Right cardiac atrium (tissue), 5 donors: ENCODE results near the gene LOXL1. TPM values are rescaled to one million over a fixed set of nuclear protein-coding genes. Genes with fewer than 3 reads are reported as not detected.
"Not testable (repeated sequence)": the region's sequence is repeated elsewhere in the genome, so short reads cannot be mapped to it uniquely, and the experiment has no call there.

ENCODE experiments used
- ATAC-seq, 2 donors: fragments of 200-7000 bp; cut with Tn5 transposase; one replicate each; pipeline versions ENCODE4 v1.8.0 to v1.9.1; 2020; ENCODE audit warnings: moderate library complexity in 2 of 2, mild to moderate bottlenecking in 1 of 2
- DNase-seq, 3 donors: peaks; one replicate each; pipeline ENCODE4 v3.0.0-alpha.2; 2020
- H3K27ac ChIP-seq: one replicate; pipeline ENCODE4 v1.5.1; 2013; ENCODE audit warnings: mild to moderate bottlenecking, low read length, control low read depth, moderate library complexity
- H3K27me3 ChIP-seq: one replicate; pipeline ENCODE4 v1.6.1; 2013; ENCODE audit not compliant: control insufficient read depth, insufficient read depth
- H3K4me1 ChIP-seq: one replicate; pipeline ENCODE4 v1.6.1; 2013; ENCODE audit warnings: low read length; ENCODE audit not compliant: control insufficient read depth, insufficient read depth
- H3K4me3 ChIP-seq: one replicate; pipeline ENCODE4 v1.5.1; 2013; ENCODE audit warnings: low read length, control low read depth
- H3K9me3 ChIP-seq: one replicate; pipeline ENCODE4 v1.6.1; 2013; ENCODE audit warnings: low read length; ENCODE audit not compliant: control insufficient read depth
- WGBS: extraction: QIAGEN DNeasy Blood & Tissue Kit; methylation state at CpG from one replicate; pipeline ENCODE4 v1.1.7; 2013; 5-methylcytosine and 5-hydroxymethylcytosine counted together
- intact Hi-C, 4 donors: fragments of 100-400 bp; cut with DNase I; formaldehyde crosslinking; loops; one replicate each; pipeline versions ENCODE4 v1.11.0 to v1.14.0; 2022 to 2023
- polyA plus RNA-seq: library from polyadenylated mRNA; stranded (reverse); fragments of 200-250 nt; gene quantifications from one replicate; pipeline ENCODE4 v1.2.3, GENCODE V29; 2013
- total RNA-seq, 4 donors: library from RNA; stranded (reverse); fragmentation: NEBNext Ultra II Directional; extraction: Animal tissue kit (Norgen Biotek cat#: 25700); gene quantifications; one replicate each; pipeline ENCODE4 v1.2.1, GENCODE V29; 2021
- donor health status: healthy with polysubstance abuse.
- donor health status: DM: no; HTN: yes; CAD: no.
- donor health status: DM: no; HTN: no; CAD: no.
- donor health status: DM: no; HTN: yes; CAD: no; lungs with severe emphysema.
- donor health status: DM: yes; HTN: yes; CAD: no.

Gene LOXL1
- total and polyA plus RNA-seq, 5 donors = 17.4 to 41.0 (median 19.6) TPM

DNA sequence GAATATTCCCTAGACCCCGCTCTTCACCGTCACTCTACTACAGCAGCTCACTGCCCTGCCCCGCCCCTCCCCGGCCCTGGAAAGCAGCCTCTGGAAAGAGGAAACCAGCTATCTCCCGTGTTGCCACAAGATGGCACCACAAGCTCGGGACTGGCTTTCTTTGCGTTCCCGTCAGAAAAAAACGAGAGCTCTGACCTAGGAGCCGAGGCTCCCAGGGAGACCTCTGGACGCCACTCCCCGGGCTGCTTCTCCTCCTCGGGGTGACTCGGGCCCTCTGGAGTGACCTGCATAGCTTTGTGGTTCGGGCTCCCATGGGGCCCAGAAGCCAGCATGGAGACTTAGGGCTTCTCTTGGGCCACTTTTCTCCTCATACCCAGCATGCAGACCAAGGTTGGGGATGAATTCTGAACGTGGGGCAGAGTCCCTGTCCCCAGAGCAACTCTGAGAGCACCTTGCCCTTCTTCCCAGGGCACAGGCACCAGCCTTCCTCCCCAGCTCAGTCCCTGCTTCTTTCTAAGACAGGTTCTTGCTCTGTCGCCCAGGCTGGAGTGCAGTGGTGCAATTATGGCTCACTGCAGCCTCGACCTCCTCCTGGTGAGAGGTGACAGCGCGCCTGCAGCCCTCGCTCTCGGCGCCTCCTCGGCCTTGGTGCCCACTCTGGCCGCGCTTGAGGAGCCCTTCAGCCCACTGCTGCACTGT lies 46.9 kb downstream of the LOXL1 start:
- peak; percentile 90 to 93 for ATAC-seq
- intact Hi-C loops = loop anchor here in 3 of 4 donors (5.0 to 10.0 kb wide), 7 partner anchors 62 to 352 kb away; no protein-coding TSS in a partner anchor
- whole genome bisulfite sequencing = 25% methylated on average over 26 of the region's 26 CpGs
- Histone ChIP-seq H3K4me3 (no peak overlapping the region), H3K4me1 (no peaks in the 10 kb centered on the region), H3K27ac (no peak overlapping the region), H3K9me3 (no peaks in the 10 kb centered on the region), H3K27me3 (no peaks in the 10 kb centered on the region)
- peak; percentile 86 to 95 (median 92) for DNase-seq

DNA sequence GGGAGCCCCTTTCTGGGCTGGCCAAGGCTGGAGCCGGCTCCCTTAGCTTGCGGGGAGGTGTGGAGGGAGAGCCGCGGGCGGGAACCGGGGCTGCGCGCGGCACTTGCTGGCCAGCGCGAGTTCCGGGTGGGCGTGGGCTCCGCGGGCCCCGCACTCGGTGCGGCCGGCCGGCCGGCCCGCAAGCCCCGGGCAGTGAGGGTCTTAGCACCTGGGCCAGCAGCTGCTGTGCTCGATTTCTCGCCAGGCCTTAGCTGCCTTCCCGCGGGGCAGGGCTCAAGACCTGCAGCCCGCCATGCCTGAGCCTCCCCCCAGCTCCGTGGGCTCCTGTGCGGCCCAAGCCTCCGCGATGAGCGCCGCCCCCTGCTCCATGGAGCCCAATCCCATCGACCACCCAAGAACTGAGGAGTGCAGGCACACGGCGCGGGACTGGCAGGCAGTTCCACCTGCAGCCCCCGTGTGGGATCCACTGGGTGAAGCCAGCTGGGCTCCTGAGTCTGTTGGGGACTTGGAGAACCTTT lies 47.5 kb downstream of the LOXL1 start:
- not testable (repeated sequence) for H3K4me1 ChIP-seq, ATAC-seq, H3K27me3 ChIP-seq, H3K27ac ChIP-seq, H3K9me3 ChIP-seq, H3K4me3 ChIP-seq
- peak in 1 of 3 donors; percentile 44 for DNase-seq
- intact Hi-C loops = loop anchor here in 3 of 4 donors (5.0 to 10.0 kb wide), 7 partner anchors 61 to 351 kb away; no protein-coding TSS in a partner anchor
- 91% methylated on average over 39 of the region's 39 CpGs for WGBS

DNA sequence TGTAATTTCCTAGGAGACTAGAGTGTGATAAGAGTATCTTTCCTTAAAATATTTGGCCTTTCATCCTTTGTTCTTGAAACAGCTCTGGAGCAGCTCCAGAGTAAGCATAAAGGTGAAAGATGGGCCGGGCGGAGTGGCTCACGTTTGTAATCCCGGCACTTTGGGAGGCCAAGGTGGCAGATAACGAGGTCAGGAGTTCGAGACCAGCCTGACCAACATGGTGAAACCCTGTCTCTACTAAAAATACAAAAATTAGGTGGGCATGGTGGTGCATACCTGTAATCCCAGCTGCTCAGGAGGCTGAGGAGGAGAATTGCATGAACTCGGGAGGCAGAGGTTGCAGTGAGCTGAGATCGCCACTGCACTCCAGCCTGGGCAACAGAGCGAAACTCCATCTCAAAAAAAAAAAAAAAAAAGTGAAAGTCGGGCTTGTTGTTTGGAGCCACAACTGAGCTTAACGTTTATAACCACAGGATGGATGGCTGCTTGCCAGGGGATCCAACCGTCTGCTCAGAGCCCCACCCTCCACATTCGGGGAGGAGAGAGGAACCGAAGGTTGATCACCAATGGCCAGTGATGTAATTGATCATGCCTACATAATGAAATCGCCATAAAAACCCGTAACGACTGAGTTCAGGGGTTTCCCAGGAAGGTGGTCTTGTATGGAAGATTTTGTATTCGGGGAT lies 49.3 kb downstream of the LOXL1 start:
- 54% methylated on average over 18 of the region's 18 CpGs for WGBS
- ATAC-seq = not testable (repeated sequence)
- intact Hi-C loops = loop anchor here in 3 of 4 donors (5.0 to 10.0 kb wide), 4 partner anchors 57 to 349 kb away; no protein-coding TSS in a partner anchor

DNA sequence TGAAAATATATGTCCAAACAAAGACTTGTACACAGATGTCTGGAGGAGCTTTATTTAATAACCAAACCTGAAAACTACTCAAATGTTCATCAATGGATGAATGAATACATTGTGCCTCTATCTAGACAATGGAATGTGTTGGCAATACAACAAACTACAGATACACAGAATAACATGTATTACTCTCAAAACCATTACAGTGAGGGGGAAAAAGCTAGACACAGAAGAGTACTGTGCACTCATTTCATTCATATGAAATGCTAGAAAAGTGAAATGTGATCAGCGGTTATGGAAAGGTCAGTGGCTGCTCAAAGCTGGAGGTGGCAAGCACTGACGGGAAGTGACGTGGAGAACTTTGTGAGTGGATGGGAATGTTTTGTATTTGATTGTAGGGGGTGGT lies 52.6 kb downstream of the LOXL1 start:
- intact Hi-C loops = loop anchor here in 3 of 4 donors (5.0 to 10.0 kb wide), 4 partner anchors 53 to 346 kb away; no protein-coding TSS in a partner anchor

More for the DNA sequence above, 49.3 kb downstream of the LOXL1 start:
- not testable (repeated sequence) for H3K27me3 ChIP-seq, H3K4me1 ChIP-seq, H3K27ac ChIP-seq, H3K4me3 ChIP-seq, H3K9me3 ChIP-seq
- peak in 2 of 3 donors; percentile 18 to 39 for DNase-seq

DNA sequence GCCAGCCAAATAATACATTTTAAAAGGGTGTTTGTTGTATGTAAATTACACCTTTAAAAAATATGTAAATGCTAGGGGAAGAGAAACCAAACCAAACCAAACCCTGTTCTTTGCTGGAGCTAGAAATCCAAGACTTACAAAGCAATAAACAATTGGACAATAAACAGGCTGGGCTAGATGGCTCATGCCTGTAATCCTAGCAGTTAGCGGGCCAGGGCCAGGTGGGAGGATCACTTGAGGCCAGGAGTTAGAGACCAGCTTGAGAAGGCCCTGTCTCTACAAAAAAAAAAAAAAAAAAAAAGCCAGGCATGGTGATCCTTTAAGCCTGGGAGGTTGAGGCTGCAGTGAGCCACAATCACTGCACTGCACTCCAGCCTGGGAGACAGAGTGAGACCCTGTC lies 53.4 kb downstream of the LOXL1 start:
- no peak overlapping the region for H3K4me3 ChIP-seq
- intact Hi-C loops = loop anchor here in 3 of 4 donors (5.0 to 10.0 kb wide), 4 partner anchors 53 to 345 kb away; no protein-coding TSS in a partner anchor
- 96% methylated on average over 1 of the region's 1 CpG for WGBS
- H3K4me1 ChIP-seq = peaks cover 21% of the 10 kb centered on the region
- no peak overlapping the region for H3K27ac ChIP-seq
- H3K27me3 ChIP-seq = no peaks in the 10 kb centered on the region
- ATAC-seq = no peak
- no peaks in the 10 kb centered on the region for H3K9me3 ChIP-seq
- no peak for DNase-seq

More for the DNA sequence above, 52.6 kb downstream of the LOXL1 start:
- no peaks in the 10 kb centered on the region for H3K9me3 ChIP-seq
- no peak for DNase-seq
- 88% methylated on average over 3 of the region's 3 CpGs for WGBS
- H3K4me3 ChIP-seq = no peak overlapping the region
- no peak for ATAC-seq
- peaks cover 15% of the 10 kb centered on the region for H3K4me1 ChIP-seq
- H3K27me3 ChIP-seq = no peaks in the 10 kb centered on the region
- no peak overlapping the region for H3K27ac ChIP-seq

DNA sequence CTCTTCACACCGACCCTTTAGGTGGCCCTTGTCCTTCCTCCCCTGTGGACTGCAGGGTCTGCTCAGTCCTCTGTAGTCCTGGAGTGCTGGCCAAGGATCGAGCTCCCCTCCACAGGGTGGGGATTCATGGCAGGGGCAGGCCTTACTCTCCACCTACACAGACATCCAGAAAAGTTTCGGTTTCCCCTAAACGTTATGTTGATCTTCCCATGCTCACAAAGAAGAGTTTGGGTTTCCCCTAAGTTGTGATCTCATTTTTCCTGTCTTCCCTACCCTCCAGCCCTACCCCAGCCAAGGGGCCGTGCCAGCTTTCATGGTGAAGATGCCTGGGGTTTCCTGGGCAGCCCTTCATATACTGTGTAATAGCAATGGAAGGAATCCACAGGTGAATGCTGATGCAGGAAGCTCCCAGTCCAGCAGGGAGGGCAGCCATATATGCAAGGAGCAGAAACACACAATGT lies 55.5 kb downstream of the LOXL1 start:
- DNase-seq = no peak
- H3K27me3 ChIP-seq = no peaks in the 10 kb centered on the region
- H3K27ac ChIP-seq = peak overlapping the region; percentile 98
- peak; percentile 2 to 11 for ATAC-seq
- no peak overlapping the region for H3K4me3 ChIP-seq
- intact Hi-C loops = no loop called here
- H3K9me3 ChIP-seq = no peaks in the 10 kb centered on the region
- 17% methylated on average over 5 of the region's 5 CpGs for WGBS
- peaks cover 36% of the 10 kb centered on the region for H3K4me1 ChIP-seq

DNA sequence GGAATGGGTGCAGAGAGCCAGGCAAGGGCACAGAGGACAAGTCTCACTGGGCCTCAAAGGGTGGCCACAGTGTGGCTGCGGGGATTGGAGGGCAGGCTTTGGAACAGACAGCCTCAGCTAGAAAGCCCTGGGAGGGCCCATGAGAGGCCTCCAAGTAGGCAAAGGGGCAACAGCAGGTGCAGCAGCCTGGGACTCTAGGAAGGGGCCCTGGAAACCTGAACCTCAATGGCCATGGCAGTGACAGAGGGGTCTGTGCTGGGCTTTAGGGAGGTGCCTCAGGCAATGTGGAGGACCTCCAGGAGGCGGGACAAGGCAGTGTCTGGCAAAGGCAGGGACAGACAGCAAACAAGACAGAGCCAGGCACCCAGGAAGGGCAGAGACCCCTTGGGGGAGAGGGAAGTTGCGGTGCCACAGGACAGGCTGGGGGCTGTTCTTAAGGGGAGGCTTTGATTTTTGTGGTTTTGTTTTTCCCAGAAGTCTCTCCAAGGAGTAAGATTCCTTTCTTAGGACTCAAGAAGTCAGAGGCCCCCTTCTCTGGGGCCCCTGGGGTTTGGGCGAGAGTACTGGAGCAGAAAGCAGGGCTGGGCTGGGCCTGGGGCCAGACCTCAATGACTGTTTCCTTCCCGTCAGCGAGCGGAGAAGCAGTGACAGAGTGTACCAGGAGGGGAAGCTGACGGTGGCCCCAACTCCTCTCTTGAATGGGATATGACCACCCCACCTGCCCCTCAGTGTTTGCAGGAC lies 56.1 kb downstream of the LOXL1 start:
- Histone ChIP-seq H3K4me1 (peaks cover 39% of the 10 kb centered on the region), H3K9me3 (no peaks in the 10 kb centered on the region), H3K27me3 (no peaks in the 10 kb centered on the region), H3K4me3 (no peak overlapping the region), H3K27ac (peak overlapping the region; percentile 98)
- peak; percentile 93 to 96 (median 94) for DNase-seq
- peak; percentile 92 to 94 for ATAC-seq
- 6% methylated on average over 8 of the region's 8 CpGs for WGBS
- intact Hi-C loops = no loop called here

DNA sequence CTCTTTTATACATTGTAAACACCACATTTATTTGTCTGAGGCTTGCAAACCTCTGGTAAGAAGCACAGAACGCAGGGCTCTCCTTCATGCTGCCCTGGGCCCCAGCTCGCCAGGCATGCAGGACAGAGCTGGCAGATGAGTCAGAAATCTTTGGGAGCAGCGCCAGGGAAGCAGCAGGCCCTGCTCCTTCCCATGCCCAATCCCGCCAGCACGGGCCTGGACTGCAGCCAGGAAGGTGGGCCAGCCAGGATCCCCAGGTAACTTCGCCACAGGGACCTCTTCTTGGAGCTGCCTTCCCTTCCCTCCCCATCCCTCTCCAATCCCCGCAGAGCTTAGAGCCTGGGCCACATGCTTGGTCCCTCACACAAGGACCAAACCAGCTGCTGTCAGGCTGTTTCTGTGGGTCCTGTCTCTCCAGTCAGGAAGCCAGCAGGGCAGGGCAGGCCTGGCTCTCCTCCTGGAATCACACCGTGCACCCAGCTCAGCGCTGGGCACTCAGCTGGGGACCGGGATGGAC lies 57.0 kb downstream of the LOXL1 start:
- peak overlapping the region; percentile 98 for H3K27ac ChIP-seq
- DNase-seq (peak; percentile 76 to 85 (median 83)), ATAC-seq (peak; percentile 57 to 67)
- H3K27me3 ChIP-seq = no peaks in the 10 kb centered on the region
- H3K4me3 ChIP-seq = no peak overlapping the region
- H3K9me3 ChIP-seq = no peaks in the 10 kb centered on the region
- 21% methylated on average over 10 of the region's 10 CpGs for WGBS
- intact Hi-C loops = no loop called here
- H3K4me1 ChIP-seq = peaks cover 39% of the 10 kb centered on the region

DNA sequence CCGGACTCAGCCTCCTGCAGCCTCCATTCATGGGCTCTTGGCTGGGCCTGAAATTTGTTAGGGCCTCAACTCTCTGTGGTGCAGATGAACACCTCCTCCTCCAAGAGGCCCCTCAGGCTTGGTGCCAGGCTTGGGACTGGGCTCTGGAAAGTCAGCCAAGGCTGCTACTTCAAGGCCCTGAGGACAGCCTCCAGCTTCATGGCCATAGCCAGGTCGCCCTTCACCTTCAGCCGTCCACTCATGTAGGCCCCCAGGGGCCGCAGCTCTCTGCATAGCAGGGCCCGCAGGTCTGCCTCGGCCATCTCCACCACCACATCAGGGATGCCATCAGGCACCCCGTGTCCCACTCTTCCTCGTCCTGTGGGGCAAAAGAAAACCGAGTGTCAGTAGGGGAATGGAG lies 57.5 kb downstream of the LOXL1 start:
- Histone ChIP-seq H3K27ac (peak overlapping the region; percentile 98), H3K4me3 (no peak overlapping the region), H3K4me1 (peaks cover 39% of the 10 kb centered on the region), H3K9me3 (no peaks in the 10 kb centered on the region), H3K27me3 (no peaks in the 10 kb centered on the region)
- intact Hi-C loops = no loop called here
- DNase-seq (peak; percentile 29 to 69 (median 66)), ATAC-seq (no peak)
- 83% methylated on average over 9 of the region's 9 CpGs for WGBS

DNA sequence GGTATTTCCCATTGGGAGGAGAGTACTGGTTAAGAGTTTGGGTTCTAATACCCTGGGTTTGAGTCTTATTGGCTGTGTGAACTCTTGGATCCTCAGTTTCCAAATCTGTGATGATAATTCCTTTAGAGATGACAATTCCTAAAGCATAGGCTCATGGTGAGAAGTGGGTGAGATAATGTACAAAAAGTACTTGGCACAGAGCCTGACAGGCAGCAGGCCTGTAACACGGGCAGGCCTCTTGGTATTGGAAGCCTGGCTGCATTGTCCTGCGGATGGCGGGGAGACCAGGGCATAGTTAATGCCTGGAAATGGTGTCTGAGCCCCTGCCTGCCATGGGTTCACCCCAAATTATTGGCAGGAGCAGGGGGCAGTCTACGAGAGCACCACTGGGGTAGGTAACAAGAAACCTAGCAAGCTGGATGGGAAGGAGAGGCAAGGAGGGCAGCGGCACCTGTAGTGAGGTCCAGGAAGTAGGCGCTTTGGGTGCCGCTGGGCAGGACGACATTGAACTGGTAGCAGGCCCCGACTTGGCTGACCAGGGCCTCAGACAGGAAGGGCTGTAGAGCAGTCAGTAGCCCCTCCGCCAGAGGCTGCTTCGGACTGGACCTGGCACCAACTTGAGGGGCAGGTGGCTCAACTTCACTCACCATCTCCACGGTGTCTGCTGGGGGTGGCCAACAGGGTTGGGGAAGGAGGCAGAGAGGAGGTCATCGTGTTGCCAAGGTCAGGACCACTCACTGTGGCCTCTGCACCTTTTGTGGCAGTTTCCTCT lies 58.1 kb downstream of the LOXL1 start:
- Histone ChIP-seq H3K27me3 (no peaks in the 10 kb centered on the region), H3K4me1 (peaks cover 43% of the 10 kb centered on the region), H3K27ac (peak overlapping the region; percentile 98), H3K9me3 (no peaks in the 10 kb centered on the region), H3K4me3 (no peak overlapping the region)
- intact Hi-C loops = no loop called here
- no peak for ATAC-seq
- peak in 1 of 3 donors; percentile 49 for DNase-seq
- 66% methylated on average over 13 of the region's 13 CpGs for WGBS
